H1 (cell line): ENCODE results near the gene NGFR. TPM values are rescaled to one million over a fixed set of nuclear protein-coding genes. Genes with fewer than 3 reads are reported as not detected.

Experiments
- CTCF ChIA-PET: fragments of 300-600 bp; sonication (Branson Sonifier 250); formaldehyde crosslinking; loops from one replicate; lab custom pipeline; 2021; ENCODE audit not compliant: partially characterized antibody; lab: Charles Lee
- POLR2A ChIA-PET: fragments of 300-600 bp; sonication (Branson Sonifier 250); formaldehyde crosslinking; loops from one replicate; lab custom pipeline; 2021; ENCODE audit warnings: inconsistent platforms; ENCODE audit not compliant: partially characterized antibody; lab: Charles Lee
- DNase-seq, 2 experiments: peaks; one replicate each; pipeline versions ENCODE4 v3.0.0 to v3.0.0-alpha.2; 2010 to 2022; ENCODE audit warnings: low spot score in 2 of 2, low read depth in 1 of 2, mixed read lengths in 1 of 2
- FAIRE-seq: peaks from 2 replicates; lab custom pipeline; 2011; peaks lifted over from hg19 to GRCh38; lab: Jason Lieb, UNC
- H2AFZ ChIP-seq: 2 replicates; pipeline ENCODE4 v1.8.1; 2012; ENCODE audit warnings: low read length, inconsistent platforms
- H2AK5ac ChIP-seq: 2 replicates; pipeline ENCODE4 v1.6.1; 2013; ENCODE audit warnings: low read depth, low read length
- H2BK120ac ChIP-seq: replicated peaks from 2 replicates; pipeline ENCODE3; 2013; ENCODE audit warnings: low read depth, low read length, inconsistent platforms
- H2BK12ac ChIP-seq: 2 replicates; pipeline ENCODE4 v1.6.1; 2013; ENCODE audit warnings: low read depth, low read length
- H2BK15ac ChIP-seq: 2 replicates; pipeline ENCODE4 v1.6.1; 2013; ENCODE audit warnings: low read length
- H2BK20ac ChIP-seq: 2 replicates; pipeline ENCODE4 v1.6.1; 2013; ENCODE audit warnings: low read length
- H2BK5ac ChIP-seq: 2 replicates; pipeline ENCODE4 v1.6.1; 2013; ENCODE audit warnings: low read depth, low read length
- H3K14ac ChIP-seq: 2 replicates; pipeline ENCODE4 v1.6.1; 2013; ENCODE audit warnings: inconsistent platforms; ENCODE audit not compliant: insufficient read length
- H3K18ac ChIP-seq: 2 replicates; pipeline ENCODE4 v1.6.1; 2013; ENCODE audit warnings: low read length; ENCODE audit errors: extremely low read depth
- H3K23ac ChIP-seq: 2 replicates; pipeline ENCODE4 v1.6.1; 2013; ENCODE audit warnings: inconsistent platforms; ENCODE audit not compliant: insufficient read length
- H3K23me2 ChIP-seq: 2 replicates; pipeline ENCODE4 v1.6.1; 2013; ENCODE audit warnings: low read depth, low read length
- H3K27ac ChIP-seq: 2 replicates; pipeline ENCODE4 v1.6.1; 2011; ENCODE audit warnings: low read depth, low read length, inconsistent platforms
- H3K27me3 ChIP-seq, 4 experiments: replicated peaks in 1 of 4; 1 replicate in 1 of 4; 2 replicates in 3 of 4; pipeline versions ENCODE4 v1.6.1 to v1.8.1; 2011 to 2013; ENCODE audit warnings: low read length in 3 of 4, mild to moderate bottlenecking in 3 of 4, inconsistent platforms in 2 of 4, mixed read lengths in 2 of 4, moderate library complexity in 1 of 4; ENCODE audit not compliant: control insufficient read depth in 3 of 4, insufficient read depth in 3 of 4; ENCODE audit errors: extremely low read depth in 1 of 4
- H3K36me3 ChIP-seq, 4 experiments: 2 replicates each; pipeline versions ENCODE4 v1.6.1 to v1.8.1; 2011 to 2013; ENCODE audit warnings: mild to moderate bottlenecking in 4 of 4, low read length in 3 of 4, moderate library complexity in 2 of 4, control low read depth in 1 of 4, inconsistent platforms in 1 of 4; ENCODE audit not compliant: insufficient read depth in 4 of 4, control insufficient read depth in 2 of 4
- H3K4ac ChIP-seq: replicated peaks from 2 replicates; pipeline ENCODE3; 2013; ENCODE audit warnings: low read length, low read depth, mixed read lengths, inconsistent platforms; ENCODE audit not compliant: insufficient read length
- H3K4me1 ChIP-seq, 4 experiments: replicated peaks in 1 of 4; 1 replicate in 1 of 4; 2 replicates in 3 of 4; pipeline versions ENCODE4 v1.6.1 to v1.8.1; 2011 to 2013; ENCODE audit warnings: low read length in 3 of 4, inconsistent platforms in 2 of 4, mixed read lengths in 1 of 4; ENCODE audit not compliant: insufficient read depth in 4 of 4, control insufficient read depth in 3 of 4
- H3K4me2 ChIP-seq, 2 experiments: 2 replicates each; pipeline versions ENCODE4 v1.6.1 to v1.8.1; 2011 to 2013; ENCODE audit warnings: low read depth in 2 of 2, low read length in 2 of 2, control low read depth in 1 of 2, inconsistent platforms in 1 of 2, mild to moderate bottlenecking in 1 of 2; ENCODE audit not compliant: insufficient read depth in 1 of 2
- H3K4me3 ChIP-seq, 4 experiments: fragments of 200-600, 300-600 bp in 1 of 4; sonication (generic), shearing (Covaris generic), sonication (Bioruptor Twin) in 1 of 4; 2 replicates each; pipeline versions ENCODE4 v1.5.1 to v1.8.1; 2011 to 2016; ENCODE audit warnings: low read length in 4 of 4, low read depth in 3 of 4, control low read depth in 2 of 4, inconsistent platforms in 2 of 4, mild to moderate bottlenecking in 2 of 4, mixed read lengths in 1 of 4, moderate library complexity in 1 of 4; ENCODE audit not compliant: insufficient read depth in 2 of 4; ENCODE audit errors: extremely low read depth in 1 of 4
- H3K56ac ChIP-seq: replicated peaks from 2 replicates; pipeline ENCODE3; 2013; ENCODE audit warnings: low read depth, mild to moderate bottlenecking, mixed read lengths, low read length, inconsistent platforms; ENCODE audit not compliant: insufficient read length
- H3K79me1 ChIP-seq: 2 replicates; pipeline ENCODE4 v1.6.1; 2013; ENCODE audit warnings: low read depth, low read length, control low read depth
- H3K79me2 ChIP-seq, 2 experiments: 2 replicates each; pipeline versions ENCODE4 v1.6.1 to v1.8.1; 2012 to 2013; ENCODE audit warnings: low read length in 2 of 2, mild to moderate bottlenecking in 2 of 2, inconsistent platforms in 1 of 2; ENCODE audit not compliant: insufficient read depth in 2 of 2, control insufficient read depth in 1 of 2
- H3K9ac ChIP-seq, 4 experiments: replicated peaks in 1 of 4; 1 replicate in 1 of 4; 2 replicates in 3 of 4; pipeline versions ENCODE4 v1.6.1 to v1.8.1; 2011 to 2013; ENCODE audit warnings: low read depth in 3 of 4, low read length in 3 of 4, control low read depth in 2 of 4, mild to moderate bottlenecking in 2 of 4, moderate library complexity in 2 of 4, inconsistent platforms in 1 of 4; ENCODE audit errors: extremely low read depth in 1 of 4
- H3K9me3 ChIP-seq, 2 experiments: 2 replicates each; pipeline versions ENCODE4 v1.6.1 to v1.8.1; 2012 to 2013; ENCODE audit warnings: mild to moderate bottlenecking in 2 of 2, moderate library complexity in 2 of 2, control low read depth in 1 of 2, inconsistent platforms in 1 of 2, low read depth in 1 of 2, low read length in 1 of 2, mixed read lengths in 1 of 2; ENCODE audit not compliant: insufficient read depth in 2 of 2
- H4K20me1 ChIP-seq, 2 experiments: replicated peaks in 1 of 2; 2 replicates each; pipeline versions ENCODE3 to v1.8.1; 2011 to 2013; ENCODE audit warnings: inconsistent platforms in 2 of 2, low read length in 2 of 2, mild to moderate bottlenecking in 1 of 2; ENCODE audit not compliant: insufficient read depth in 2 of 2, control insufficient read depth in 1 of 2
- H4K5ac ChIP-seq: 2 replicates; pipeline ENCODE4 v1.6.1; 2013; ENCODE audit warnings: low read length, low read depth, mixed read lengths, inconsistent platforms; ENCODE audit not compliant: insufficient read length
- H4K8ac ChIP-seq: 2 replicates; pipeline ENCODE4 v1.8.0; 2013; ENCODE audit warnings: mild to moderate bottlenecking, moderate library complexity, low read length, inconsistent platforms; ENCODE audit not compliant: insufficient read depth; ENCODE audit errors: extremely low read depth
- H4K91ac ChIP-seq: replicated peaks from 2 replicates; pipeline ENCODE3; 2013; ENCODE audit warnings: low read length, mixed read lengths, inconsistent platforms; ENCODE audit not compliant: insufficient read length
- BRCA1 ChIP-seq: IDR thresholded peaks from 2 replicates; pipeline ENCODE4 v1.6.1; 2012; ENCODE audit warnings: low read depth, low read length, improper control_type of control experiment
- MAFK ChIP-seq: IDR thresholded peaks from 2 replicates; pipeline ENCODE4 v1.6.1; 2012; ENCODE audit warnings: low read depth, mild to moderate bottlenecking, improper control_type of control experiment, low read length
- MAX ChIP-seq: IDR thresholded peaks from 2 replicates; pipeline ENCODE4 v1.6.1; 2012; ENCODE audit warnings: inconsistent platforms
- SRF ChIP-seq: IDR thresholded peaks from 2 replicates; pipeline ENCODE4 v1.6.1; 2011; ENCODE audit warnings: mild to moderate bottlenecking, low read depth, low read length, moderate library complexity
- SUZ12 ChIP-seq: fragments of 200-600 bp; sonication (generic); IDR thresholded peaks from 2 replicates; pipeline ENCODE4 v1.6.1; 2012; ENCODE audit warnings: mild to moderate bottlenecking, inconsistent platforms, low read length, moderate library complexity, mixed read lengths
- TAF7 ChIP-seq: optimal IDR thresholded peaks from 2 replicates; pipeline ENCODE3; 2011; ENCODE audit warnings: low read depth, mild to moderate bottlenecking, inconsistent platforms, low read length, moderate library complexity, borderline replicate concordance
- WGBS, 2 experiments: shearing (Covaris generic) in 1 of 2; methylation state at CpG; one replicate each; pipeline versions ENCODE4 v1.1.6 to v1.1.7; 2013 to 2015; ENCODE audit warnings: low lambda C conversion rate in 2 of 2, mixed read lengths in 2 of 2, inconsistent platforms in 1 of 2, low coverage in 1 of 2, missing lambda C conversion rate in 1 of 2; ENCODE audit not compliant: insufficient replicate concordance in 2 of 2, insufficient coverage in 1 of 2, insufficient read length in 1 of 2; ENCODE audit errors: extremely low coverage in 1 of 2, missing lambda C conversion rate in 1 of 2; 5-methylcytosine and 5-hydroxymethylcytosine counted together
- polyA plus RNA-seq, 7 experiments: library from polyadenylated mRNA; depleted of rRNA in 3 of 7; stranded (reverse) in 5 of 7; unstranded in 2 of 7; fragments of >200 nt in 5 of 7; fragments of 200-250 nt in 2 of 7; gene quantifications; 1 replicate in 5 of 7; 2 replicates in 1 of 7; 4 replicates in 1 of 7; pipeline versions ENCODE4 v1.2.1 to v1.2.3, GENCODE V29; 2011 to 2013; ENCODE audit warnings: missing spikeins in 2 of 7, mixed read lengths in 2 of 7
- total RNA-seq: library from RNA; stranded (reverse); fragmentation: NEBNext Ultra II Directional; extraction: Animal tissue kit (Norgen Biotek cat#: 25700); gene quantifications from 2 replicates; pipeline ENCODE4 v1.2.1, GENCODE V29; 2021

NGFR gene
- total and polyA plus RNA-seq, 2 of the 8 experiments (the other 6 are each of a cell fraction or from before 2014, with no cell fraction given) = 8.1 to 10.3 TPM

GRCh38 chr17:49494399-49494985 is 601 bp upstream of the NGFR start:
- no peak overlapping the region for H3K27ac ChIP-seq
- H2BK5ac ChIP-seq = no peak overlapping the region
- H4K5ac ChIP-seq = peak overlapping the region; percentile 6
- CTCF ChIA-PET = interaction anchor here (0.6 to 12.8 kb wide), 9 partner anchors 12 to 62 kb away, joined by 3 to 210 read pairs (median 11); no protein-coding TSS in a partner anchor
- H2BK20ac ChIP-seq = no peak overlapping the region
- peak overlapping the region; percentile 14 for H4K91ac ChIP-seq
- no peaks in the 10 kb centered on the region for H3K36me3 ChIP-seq
- H3K56ac ChIP-seq = no peak overlapping the region
- H3K9me3 ChIP-seq = no peaks in the 10 kb centered on the region
- no peaks in the 10 kb centered on the region for H3K79me2 ChIP-seq
- H3K79me1 ChIP-seq = no peaks in the 10 kb centered on the region
- H3K4me1 ChIP-seq = peaks cover 3 to 11% (median 7%) of the 10 kb centered on the region in 4 experiments
- H3K14ac ChIP-seq = no peak overlapping the region
- FAIRE-seq = no peak
- H4K8ac ChIP-seq = no peak overlapping the region
- peak overlapping the region in 1 of 4 experiments; percentile 45; a peak in 2 of 7 replicates for H3K9ac ChIP-seq
- peak overlapping the region; percentile 64; the same call in 1 of the 2 replicates for H2AFZ ChIP-seq
- H3K27me3 ChIP-seq = peaks cover 12 to 47% (median 38%) of the 10 kb centered on the region in 4 experiments
- H4K20me1 ChIP-seq = peaks cover 0 to 3% of the 10 kb centered on the region in 2 experiments
- 54% methylated on average over 16 of the region's 17 CpGs; no CpG with 5 or more reads in 1 of the 2 experiments for WGBS, 2 experiments
- no peak overlapping the region for H2BK120ac ChIP-seq
- H2BK12ac ChIP-seq = peak overlapping the region; percentile 86; the same call in 1 of the 2 replicates
- H3K23me2 ChIP-seq = peaks cover 34% of the 10 kb centered on the region; the same call in 1 of the 2 replicates
- H2AK5ac ChIP-seq = peak overlapping the region; percentile 85
- H2BK15ac ChIP-seq = peak overlapping the region; percentile 95
- H3K4me2 ChIP-seq = peak overlapping the region; percentile 91 to 95
- peak overlapping the region; percentile 76 for H3K4ac ChIP-seq
- peak overlapping the region; percentile 48 to 79 (median 54) for H3K4me3 ChIP-seq
- no peak for DNase-seq
- POLR2A ChIA-PET = interaction anchor here (0.6 to 4.1 kb wide), 2 partner anchors 9 to 67 kb away, joined by 3 to 24 read pairs; no protein-coding TSS in a partner anchor
- H3K23ac ChIP-seq = no peak overlapping the region
- H3K18ac ChIP-seq = peak overlapping the region; percentile 60
- no peak for TF ChIP-seq TAF7
- no peak for TF ChIP-seq SRF
- TF ChIP-seq MAFK = no peak
- no peak for TF ChIP-seq BRCA1
- TF ChIP-seq MAX = no peak
- TF ChIP-seq SUZ12 = no peak
